Activated CD8-positive, alpha-beta memory T cell treated with anti-CD3 and anti-CD28 coated beads, Interleukin-2, amount 10 ng/mL, durations not matched to agents 7 days and 5 days (primary cell): ENCODE results near the gene TRMT1L. TPM values are rescaled to one million over a fixed set of nuclear protein-coding genes. Genes with fewer than 3 reads are reported as not detected.

Experiments used
- ATAC-seq: fragments of 150-1000 bp; cut with Tn5 transposase; one replicate; pipeline ENCODE4 v1.10.0; 2021; ENCODE audit warnings: moderate library complexity
- CTCF ChIA-PET: fragments of 350-600 bp; sonication (Branson Sonifier 250); formaldehyde crosslinking; loops from one replicate; lab custom pipeline; 2021; ENCODE audit warnings: antibody characterized with exemption; lab: Charles Lee
- DNase-seq: peaks from one replicate; pipeline ENCODE4 v3.0.0-alpha.2; 2020
- H3K27ac Mint-ChIP-seq: one replicate; pipeline ENCODE4 v1.8.0; 2021; ENCODE audit warnings: mild to moderate bottlenecking, mixed read lengths
- H3K27me3 Mint-ChIP-seq: one replicate; pipeline ENCODE4 v1.8.0; 2021; ENCODE audit warnings: mixed read lengths
- H3K36me3 Mint-ChIP-seq: one replicate; pipeline ENCODE4 v1.8.0; 2021; ENCODE audit warnings: mild to moderate bottlenecking, mixed read lengths
- H3K4me1 Mint-ChIP-seq: one replicate; pipeline ENCODE4 v1.8.0; 2021; ENCODE audit warnings: mixed read lengths
- H3K4me3 Mint-ChIP-seq: one replicate; pipeline ENCODE4 v1.8.0; 2021; ENCODE audit warnings: mild to moderate bottlenecking, moderate library complexity, mixed read lengths
- H3K9me3 Mint-ChIP-seq: one replicate; pipeline ENCODE4 v1.8.0; 2022; ENCODE audit warnings: low read depth, mixed read lengths
- total RNA-seq, 2 experiments: library from RNA; stranded (reverse); gene quantifications; one replicate each; pipeline ENCODE4 v1.2.3, GENCODE V29; 2021

TRMT1L gene
- total RNA-seq, 2 experiments from 2014 or later, result 23.2 to 24.4 TPM

DNA sequence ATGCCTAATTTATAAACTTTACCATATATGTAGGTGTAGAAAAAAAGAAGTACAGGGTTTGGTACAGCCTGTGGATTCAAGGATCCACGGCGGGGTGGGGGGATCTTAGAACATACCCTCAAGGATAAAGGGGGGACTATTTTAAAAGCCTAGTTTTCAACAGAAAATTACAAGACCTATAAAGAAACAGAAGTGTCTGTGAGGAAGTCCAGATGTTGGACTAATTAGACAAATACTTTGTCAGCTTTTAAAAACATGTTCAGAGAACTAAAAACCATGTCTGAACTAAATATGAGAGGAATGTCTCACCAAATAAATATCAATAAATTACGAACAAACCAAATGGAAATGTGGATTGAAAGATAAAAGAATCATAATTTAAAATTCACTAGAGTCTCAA, 51.6 kb downstream of the TRMT1L start:
- peaks cover 42% of the 10 kb centered on the region for H3K36me3 Mint-ChIP-seq
- ATAC-seq, result no peak
- CTCF ChIA-PET, result no interaction called here
- no peak overlapping the region for H3K4me3 Mint-ChIP-seq
- H3K27ac Mint-ChIP-seq, result no peak overlapping the region
- no peaks in the 10 kb centered on the region for H3K4me1 Mint-ChIP-seq
- H3K27me3 Mint-ChIP-seq, result no peaks in the 10 kb centered on the region
- peaks cover 8% of the 10 kb centered on the region for H3K9me3 Mint-ChIP-seq
- DNase-seq, result no peak

GRCh38 chr1:185104083-185104482, 52.7 kb downstream of the TRMT1L start:
- H3K36me3 Mint-ChIP-seq, result peaks cover 47% of the 10 kb centered on the region
- CTCF ChIA-PET, result no interaction called here
- no peak overlapping the region for H3K27ac Mint-ChIP-seq
- no peaks in the 10 kb centered on the region for H3K4me1 Mint-ChIP-seq
- ATAC-seq (no peak), DNase-seq (no peak)
- H3K4me3 Mint-ChIP-seq, result no peak overlapping the region
- H3K9me3 Mint-ChIP-seq, result peaks cover 6% of the 10 kb centered on the region
- no peaks in the 10 kb centered on the region for H3K27me3 Mint-ChIP-seq

DNA sequence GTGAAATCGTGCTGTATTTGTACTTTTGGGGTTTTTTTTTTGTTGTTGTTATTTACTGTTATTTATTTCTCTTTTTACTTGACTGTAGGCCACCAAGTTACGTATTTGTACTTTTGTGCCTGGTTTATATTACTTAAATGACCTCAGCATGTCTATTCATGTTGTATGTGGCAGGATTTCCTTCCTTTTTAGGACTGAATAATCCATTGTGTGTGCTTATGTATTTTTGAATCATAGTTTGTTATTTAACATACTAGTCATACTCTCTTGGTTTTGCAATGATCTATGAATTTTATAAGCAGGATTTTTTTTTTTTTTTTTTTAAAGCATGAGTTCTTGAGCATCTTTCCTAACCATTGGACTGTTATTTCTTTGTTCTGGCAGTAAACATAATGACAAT, 60.2 kb downstream of the TRMT1L start:
- Mint-ChIP-seq H3K36me3 (peaks cover 40% of the 10 kb centered on the region), H3K27ac (no peak overlapping the region), H3K4me1 (no peaks in the 10 kb centered on the region), H3K9me3 (no peaks in the 10 kb centered on the region), H3K27me3 (no peaks in the 10 kb centered on the region), H3K4me3 (no peak overlapping the region)
- DNase-seq (no peak), ATAC-seq (no peak)
- CTCF ChIA-PET, result no interaction called here

DNA sequence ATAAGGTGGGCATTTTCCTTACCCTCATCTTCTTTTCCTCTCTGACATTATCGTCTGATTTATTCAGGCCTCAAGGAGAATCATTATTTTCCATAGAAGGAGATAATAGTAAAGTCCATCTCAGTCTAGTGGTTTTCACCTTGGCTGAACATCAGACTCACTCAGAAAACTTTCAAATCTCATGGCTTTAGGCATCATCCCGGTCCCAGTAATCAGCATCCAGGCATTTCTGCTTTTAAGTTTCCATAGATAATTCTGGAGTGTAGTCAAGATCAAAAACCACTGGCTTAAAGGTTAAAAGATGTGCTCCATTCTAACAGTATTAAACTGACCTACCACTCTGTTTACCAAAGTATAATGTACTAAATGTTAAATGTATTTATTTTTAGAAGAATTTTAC, 62.0 kb downstream of the TRMT1L start:
- CTCF ChIA-PET, result no interaction called here
- Mint-ChIP-seq H3K9me3 (no peaks in the 10 kb centered on the region), H3K4me1 (no peaks in the 10 kb centered on the region), H3K27ac (no peak overlapping the region), H3K4me3 (no peak overlapping the region), H3K36me3 (peaks cover 30% of the 10 kb centered on the region), H3K27me3 (no peaks in the 10 kb centered on the region)
- no peak for DNase-seq
- ATAC-seq, result no peak

DNA sequence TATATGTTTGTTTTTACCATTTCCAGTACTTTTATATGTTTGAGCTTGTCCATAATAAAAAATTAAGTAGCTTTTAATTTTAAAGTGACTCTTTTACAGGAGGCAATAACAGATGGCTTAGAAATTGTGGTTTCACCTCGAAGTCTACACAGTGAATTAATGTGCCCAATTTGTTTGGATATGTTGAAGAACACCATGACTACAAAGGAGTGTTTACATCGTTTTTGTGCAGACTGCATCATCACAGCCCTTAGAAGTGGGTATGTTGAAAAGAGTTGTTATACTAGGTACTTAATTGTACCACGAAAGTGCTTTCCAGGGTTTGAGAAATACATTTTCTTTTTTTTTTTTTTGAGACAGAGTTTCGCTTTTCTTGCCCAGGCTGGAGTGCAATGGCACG, 65.3 kb downstream of the TRMT1L start:
- H3K27me3 Mint-ChIP-seq, result no peaks in the 10 kb centered on the region
- H3K36me3 Mint-ChIP-seq, result peaks cover 36% of the 10 kb centered on the region
- CTCF ChIA-PET, result interaction anchor here (0.6 to 1.1 kb wide), 3 partner anchors 10 to 79 kb away, joined by 3 to 4 read pairs (median 3); no protein-coding TSS in a partner anchor

GRCh38 chr1:185087746-185088145, 69.0 kb downstream of the TRMT1L start:
- DNase-seq (no peak), ATAC-seq (no peak)
- H3K36me3 Mint-ChIP-seq, result peaks cover 28% of the 10 kb centered on the region
- H3K4me3 Mint-ChIP-seq, result no peak overlapping the region
- no peaks in the 10 kb centered on the region for H3K4me1 Mint-ChIP-seq
- no peak overlapping the region for H3K27ac Mint-ChIP-seq
- H3K9me3 Mint-ChIP-seq, result no peaks in the 10 kb centered on the region
- CTCF ChIA-PET, result no interaction called here
- H3K27me3 Mint-ChIP-seq, result no peaks in the 10 kb centered on the region

More for the DNA sequence above, 65.3 kb downstream of the TRMT1L start:
- H3K4me3 Mint-ChIP-seq, result no peak overlapping the region
- no peaks in the 10 kb centered on the region for H3K9me3 Mint-ChIP-seq
- ATAC-seq (no peak), DNase-seq (no peak)
- no peak overlapping the region for H3K27ac Mint-ChIP-seq
- no peaks in the 10 kb centered on the region for H3K4me1 Mint-ChIP-seq

- Mint-ChIP-seq H3K27me3 (no peaks in the 10 kb centered on the region), H3K9me3 (no peaks in the 10 kb centered on the region), H3K36me3 (peaks cover 29% of the 10 kb centered on the region), H3K4me3 (no peak overlapping the region), H3K4me1 (no peaks in the 10 kb centered on the region), H3K27ac (no peak overlapping the region)
- CTCF ChIA-PET, result no interaction called here
- DNase-seq (no peak), ATAC-seq (no peak)
Observed at GRCh38 chr1:185087101-185087500, 69.7 kb downstream of the TRMT1L start.

GRCh38 chr1:185083818-185084217, 72.9 kb downstream of the TRMT1L start:
- CTCF ChIA-PET, result no interaction called here
- H3K4me1 Mint-ChIP-seq, result no peaks in the 10 kb centered on the region

GRCh38 chr1:185080422-185080821, 76.3 kb downstream of the TRMT1L start:
- Mint-ChIP-seq H3K4me3 (no peak overlapping the region), H3K27me3 (no peaks in the 10 kb centered on the region), H3K9me3 (peaks cover 8% of the 10 kb centered on the region), H3K27ac (no peak overlapping the region), H3K36me3 (peaks cover 18% of the 10 kb centered on the region), H3K4me1 (no peaks in the 10 kb centered on the region)
- ATAC-seq (no peak), DNase-seq (no peak)
- CTCF ChIA-PET, result interaction anchor here (0.6 kb wide), 1 partner anchor 18 kb away, joined by 3 read pairs; no protein-coding TSS in a partner anchor

More at GRCh38 chr1:185083818-185084217, 72.9 kb downstream of the TRMT1L start:
- ATAC-seq (no peak), DNase-seq (no peak)
- Mint-ChIP-seq H3K9me3 (peaks cover 5% of the 10 kb centered on the region), H3K4me3 (no peak overlapping the region), H3K27me3 (no peaks in the 10 kb centered on the region), H3K36me3 (peaks cover 24% of the 10 kb centered on the region), H3K27ac (no peak overlapping the region)

- Mint-ChIP-seq H3K27ac (no peak overlapping the region), H3K4me1 (no peaks in the 10 kb centered on the region), H3K36me3 (peaks cover 19% of the 10 kb centered on the region), H3K9me3 (peaks cover 11% of the 10 kb centered on the region), H3K27me3 (no peaks in the 10 kb centered on the region), H3K4me3 (no peak overlapping the region)
- CTCF ChIA-PET, result interaction anchor here (0.6 to 1.1 kb wide), 2 partner anchors 20 to 272 kb away, joined by 3 to 4 read pairs; no protein-coding TSS in a partner anchor
- DNase-seq, result no peak
- ATAC-seq, result no peak
Observed at GRCh38 chr1:185077374-185077773, 79.4 kb downstream of the TRMT1L start.

DNA sequence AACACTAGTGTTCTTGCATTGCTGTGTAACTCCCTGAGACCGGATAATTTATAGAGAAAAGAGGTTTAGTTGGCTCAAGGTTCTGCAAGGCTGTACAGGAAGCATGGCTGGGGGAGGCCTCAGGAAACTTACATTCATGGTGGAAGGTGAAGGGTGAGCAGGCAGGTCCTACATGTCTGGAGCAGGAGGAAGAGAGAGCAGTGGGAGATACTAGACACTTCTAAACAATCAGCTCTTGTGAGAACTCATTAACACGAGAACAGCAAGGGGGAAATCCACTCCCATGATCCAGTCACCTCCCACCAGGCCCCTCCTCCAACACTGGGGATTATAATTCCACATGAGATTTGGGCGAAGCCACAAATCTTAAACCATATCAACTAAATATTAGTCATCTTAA, 81.3 kb downstream of the TRMT1L start:
- no peak for ATAC-seq
- H3K9me3 Mint-ChIP-seq, result peaks cover 8% of the 10 kb centered on the region
- CTCF ChIA-PET, result no interaction called here
- no peaks in the 10 kb centered on the region for H3K4me1 Mint-ChIP-seq
- H3K27me3 Mint-ChIP-seq, result no peaks in the 10 kb centered on the region
- DNase-seq, result no peak
- no peak overlapping the region for H3K27ac Mint-ChIP-seq
- no peak overlapping the region for H3K4me3 Mint-ChIP-seq
- peaks cover 21% of the 10 kb centered on the region for H3K36me3 Mint-ChIP-seq

GRCh38 chr1:185074307-185074706, 82.4 kb downstream of the TRMT1L start:
- H3K27ac Mint-ChIP-seq, result no peak overlapping the region
- no peak overlapping the region for H3K4me3 Mint-ChIP-seq
- H3K36me3 Mint-ChIP-seq, result peaks cover 20% of the 10 kb centered on the region
- H3K27me3 Mint-ChIP-seq, result no peaks in the 10 kb centered on the region
- peaks cover 6% of the 10 kb centered on the region for H3K9me3 Mint-ChIP-seq
- no peaks in the 10 kb centered on the region for H3K4me1 Mint-ChIP-seq
- DNase-seq (no peak), ATAC-seq (no peak)
- CTCF ChIA-PET, result no interaction called here

DNA sequence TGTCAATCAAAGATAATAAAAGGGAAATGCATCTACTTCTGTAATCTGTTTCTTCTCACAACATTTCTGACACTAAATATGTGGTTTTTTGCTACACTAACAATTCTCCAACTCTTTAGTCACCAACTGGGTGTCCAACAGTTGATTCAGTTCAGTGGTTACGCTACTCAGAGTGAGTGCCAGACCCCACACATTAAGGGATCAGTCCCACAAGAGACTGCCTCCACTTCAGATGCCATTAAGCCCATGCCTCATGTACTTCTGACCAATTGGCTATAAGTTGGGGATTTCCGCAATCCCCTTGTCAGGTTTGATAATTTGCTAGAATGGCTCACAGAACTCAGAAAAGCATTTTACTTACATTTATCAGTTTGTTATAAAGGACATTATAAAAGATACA, 83.0 kb downstream of the TRMT1L start:
- DNase-seq, result no peak
- Mint-ChIP-seq H3K27ac (no peak overlapping the region), H3K4me3 (no peak overlapping the region), H3K27me3 (no peaks in the 10 kb centered on the region), H3K4me1 (no peaks in the 10 kb centered on the region), H3K36me3 (peaks cover 22% of the 10 kb centered on the region), H3K9me3 (peaks cover 6% of the 10 kb centered on the region)
- no peak for ATAC-seq
- CTCF ChIA-PET, result interaction anchor here (0.9 kb wide), 1 partner anchor 15 kb away, joined by 3 read pairs; no protein-coding TSS in a partner anchor

DNA sequence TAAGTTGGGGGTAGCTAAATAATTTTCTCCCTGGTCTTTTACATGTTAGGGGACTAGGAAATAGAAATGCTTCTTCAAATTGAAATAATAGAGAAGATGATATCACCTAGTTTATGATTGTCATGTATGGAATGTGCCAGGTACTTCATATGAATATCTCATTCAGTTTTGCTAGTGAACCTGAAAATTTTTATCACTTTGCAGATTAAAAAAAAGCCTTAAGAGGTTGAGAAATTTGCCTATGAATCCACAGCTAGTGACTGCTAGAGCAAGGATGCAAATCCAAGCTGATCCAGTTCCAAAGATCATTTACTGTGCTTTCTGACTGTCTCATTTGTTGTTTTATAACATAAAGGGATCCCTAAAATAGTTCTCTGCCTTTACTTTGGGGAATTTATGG, 86.7 kb downstream of the TRMT1L start:
- Mint-ChIP-seq H3K4me1 (peaks cover 4% of the 10 kb centered on the region), H3K36me3 (peaks cover 33% of the 10 kb centered on the region), H3K27ac (no peak overlapping the region), H3K27me3 (no peaks in the 10 kb centered on the region), H3K4me3 (no peak overlapping the region), H3K9me3 (no peaks in the 10 kb centered on the region)
- CTCF ChIA-PET, result interaction anchor here (0.8 to 1.3 kb wide), 2 partner anchors 10 to 14 kb away, joined by 3 read pairs; no protein-coding TSS in a partner anchor
- DNase-seq, result no peak
- no peak for ATAC-seq
